Measurements from ENCODE around the gene ENAH.
A peak's percentile ranks its signal among the peaks of the same experiment; 100 is the strongest.

- 0 out of 2 replicates have a peak, but pooled peaks have one; percentile 3 for TF ChIP-seq SMC3 (IDR thresholded peaks at IDR 0.05; ENCODE audit: low read depth, low read length)
- no peak for TF ChIP-seq EP300 (IDR thresholded peaks at IDR 0.05; ENCODE audit: borderline replicate concordance in 1 of 2, low read depth in 1 of 2, low read length in 1 of 2)
- no peak for TF ChIP-seq SIN3A (IDR thresholded peaks at IDR 0.05; ENCODE audit: borderline replicate concordance, low read depth, low read length)
- TF ChIP-seq CTCF (IDR thresholded peaks at IDR 0.05) = no peak
- no peak for TF ChIP-seq ELF1 (IDR thresholded peaks at IDR 0.05)
- no peak for TF ChIP-seq RCOR1 (IDR thresholded peaks at IDR 0.05; ENCODE audit: low read length)
- TF ChIP-seq YY1 (IDR thresholded peaks at IDR 0.05; ENCODE audit: low read depth) = no peak
- TF ChIP-seq, protein P1, sequence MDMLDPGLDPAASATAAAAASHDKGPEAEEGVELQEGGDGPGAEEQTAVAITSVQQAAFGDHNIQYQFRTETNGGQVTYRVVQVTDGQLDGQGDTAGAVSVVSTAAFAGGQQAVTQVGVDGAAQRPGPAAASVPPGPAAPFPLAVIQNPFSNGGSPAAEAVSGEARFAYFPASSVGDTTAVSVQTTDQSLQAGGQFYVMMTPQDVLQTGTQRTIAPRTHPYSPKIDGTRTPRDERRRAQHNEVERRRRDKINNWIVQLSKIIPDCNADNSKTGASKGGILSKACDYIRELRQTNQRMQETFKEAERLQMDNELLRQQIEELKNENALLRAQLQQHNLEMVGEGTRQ (IDR thresholded peaks at IDR 0.05; ENCODE audit: borderline replicate concordance, low read depth, low read length) = no peak
Measured at GRCh38 chr1:225651872-225652728, 823 bp downstream of the ENAH start.
